Measurements from ENCODE around the gene LOXL1. TPM values are rescaled to one million over a fixed set of nuclear protein-coding genes. Genes with fewer than 3 reads are reported as not detected.

Gene LOXL1
- total RNA-seq, 4 donors from 2014 or later: 4.9 to 11.2 (median 5.7) TPM

GRCh38 chr15:73951601-73952000 is 25.3 kb downstream of the LOXL1 start:
- intact Hi-C loops (cut with DNase I; ENCODE audit: low total_unique reads) (loop anchor here (1.0 kb wide), 1 partner anchor 13 kb away; no protein-coding TSS in a partner anchor), in situ Hi-C loops (cut with MboI; ENCODE audit: low sequenced_read_pairs in 4 of 4) (loop anchor here in 1 of 4 donors (25.0 kb wide), 1 partner anchor 361 kb away; no protein-coding TSS in a partner anchor)
- H3K36me3 ChIP-seq: peaks cover 0 to 3% of the 10 kb centered on the region in 2 donors
- no peaks in the 10 kb centered on the region for H3K9me3 ChIP-seq
- no peak for ATAC-seq
- peak overlapping the region; percentile 79 to 86 (median 86) for H3K27ac ChIP-seq
- TF ChIP-seq CTCF (IDR thresholded peaks at IDR 0.05 in 4 of 5, conservative IDR thresholded peaks at IDR 0.05 in 1 of 5): no peak
- no peak for TF ChIP-seq POLR2A (IDR thresholded peaks at IDR 0.05)
- no peak overlapping the region for H3K4me3 ChIP-seq
- H3K27me3 ChIP-seq: no peaks in the 10 kb centered on the region
- H3K4me1 ChIP-seq: peaks cover 10 to 15% of the 10 kb centered on the region in 2 donors
- DNase-seq: no peak

- intact Hi-C loops (cut with DNase I; ENCODE audit: low total_unique reads) (no loop called here), in situ Hi-C loops (cut with MboI; ENCODE audit: low sequenced_read_pairs in 4 of 4) (loop anchor here in 1 of 4 donors (25.0 kb wide), 1 partner anchor 360 kb away; no protein-coding TSS in a partner anchor)
- ATAC-seq: no peak
- Histone ChIP-seq H3K9me3 (no peaks in the 10 kb centered on the region), H3K27ac (peak overlapping the region; percentile 79 to 86 (median 86)), H3K36me3 (peaks cover 0 to 3% of the 10 kb centered on the region in 2 donors), H3K4me1 (peaks cover 10 to 15% of the 10 kb centered on the region in 2 donors), H3K4me3 (no peak overlapping the region), H3K27me3 (no peaks in the 10 kb centered on the region)
- TF ChIP-seq POLR2A (IDR thresholded peaks at IDR 0.05) (no peak), CTCF (IDR thresholded peaks at IDR 0.05 in 4 of 5, conservative IDR thresholded peaks at IDR 0.05 in 1 of 5) (no peak)
- DNase-seq: no peak
Measured at GRCh38 chr15:73952171-73952912, 26.1 kb downstream of the LOXL1 start.

GRCh38 chr15:73952913-73953750 is 26.9 kb downstream of the LOXL1 start:
- H3K4me1 ChIP-seq: peaks cover 10 to 15% of the 10 kb centered on the region in 2 donors
- no peak for ATAC-seq
- H3K4me3 ChIP-seq: no peak overlapping the region
- H3K9me3 ChIP-seq: no peaks in the 10 kb centered on the region
- in situ Hi-C loops (cut with MboI; ENCODE audit: low sequenced_read_pairs in 4 of 4) (loop anchor here in 1 of 4 donors (25.0 kb wide), 1 partner anchor 359 kb away; no protein-coding TSS in a partner anchor), intact Hi-C loops (cut with DNase I; ENCODE audit: low total_unique reads) (no loop called here)
- no peaks in the 10 kb centered on the region for H3K27me3 ChIP-seq
- TF ChIP-seq POLR2A (IDR thresholded peaks at IDR 0.05) (no peak), CTCF (IDR thresholded peaks at IDR 0.05 in 4 of 5, conservative IDR thresholded peaks at IDR 0.05 in 1 of 5) (no peak)
- peaks cover 0 to 3% of the 10 kb centered on the region in 2 donors for H3K36me3 ChIP-seq
- peak overlapping the region in 2 of 4 donors; percentile 79 to 86 for H3K27ac ChIP-seq
- DNase-seq: no peak

- Histone ChIP-seq H3K4me3 (no peak overlapping the region), H3K4me1 (peaks cover 10 to 15% of the 10 kb centered on the region in 2 donors), H3K36me3 (no peaks in the 10 kb centered on the region), H3K27ac (no peak overlapping the region), H3K27me3 (no peaks in the 10 kb centered on the region), H3K9me3 (no peaks in the 10 kb centered on the region)
- intact Hi-C loops (cut with DNase I; ENCODE audit: low total_unique reads): no loop called here
- in situ Hi-C loops (cut with MboI; ENCODE audit: low sequenced_read_pairs in 4 of 4): loop anchor here in 1 of 4 donors (25.0 kb wide), 1 partner anchor 358 kb away; no protein-coding TSS in a partner anchor
- no peak for TF ChIP-seq CTCF (IDR thresholded peaks at IDR 0.05 in 4 of 5, conservative IDR thresholded peaks at IDR 0.05 in 1 of 5)
- no peak for TF ChIP-seq POLR2A (IDR thresholded peaks at IDR 0.05)
- ATAC-seq: no peak
- DNase-seq: no peak
Measured at GRCh38 chr15:73954188-73955145, 28.2 kb downstream of the LOXL1 start.
